ENCODE data around the gene SPACA9.

The SPACA9 gene

GRCh38 chr9:132923346-132923902 is 44.7 kb downstream of the SPACA9 start:
- no peak overlapping the region for H3K27ac Mint-ChIP-seq
- H3K4me3 Mint-ChIP-seq: no peak overlapping the region
- H3K36me3 Mint-ChIP-seq (ENCODE audit: low read depth): peaks cover 31% of the 10 kb centered on the region
- no peaks in the 10 kb centered on the region for H3K4me1 Mint-ChIP-seq (ENCODE audit: low read depth)
- no peaks in the 10 kb centered on the region for H3K27me3 Mint-ChIP-seq (ENCODE audit: low read depth)
- H3K9me3 Mint-ChIP-seq: no peaks in the 10 kb centered on the region

- Mint-ChIP-seq H3K27ac (no peak overlapping the region), H3K9me3 (no peaks in the 10 kb centered on the region), H3K27me3 (ENCODE audit: low read depth) (no peaks in the 10 kb centered on the region), H3K4me1 (ENCODE audit: low read depth) (no peaks in the 10 kb centered on the region), H3K4me3 (no peak overlapping the region), H3K36me3 (ENCODE audit: low read depth) (peaks cover 21% of the 10 kb centered on the region)
Measured at GRCh38 chr9:132927704-132928103, 49.0 kb downstream of the SPACA9 start.

DNA sequence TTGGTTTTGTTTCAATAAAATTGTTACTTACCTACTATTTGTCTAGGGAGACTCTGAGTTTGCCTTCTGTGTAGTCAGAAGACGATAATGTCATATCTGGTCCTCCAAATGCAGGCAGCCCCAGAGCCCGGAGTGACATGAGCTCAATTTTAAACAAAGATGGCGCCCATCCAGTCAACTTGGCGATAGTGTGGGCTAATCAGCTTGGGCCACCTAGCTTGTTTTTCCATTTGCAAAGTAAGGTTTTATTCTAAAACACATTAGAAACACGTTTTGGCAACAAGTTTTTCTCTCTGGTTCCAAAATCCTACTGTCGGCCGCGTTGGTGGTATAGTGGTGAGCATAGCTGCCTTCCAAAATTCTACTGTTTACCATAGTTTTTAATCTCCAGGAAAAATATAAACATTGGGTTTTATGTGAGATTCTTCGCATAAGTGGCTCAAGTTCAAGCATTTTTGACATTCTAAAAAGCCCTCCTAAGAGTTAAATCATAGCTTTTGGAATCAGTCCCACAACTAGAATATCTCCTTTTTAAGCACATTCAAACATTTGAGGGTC is 52.6 kb downstream of the SPACA9 start:
- Mint-ChIP-seq H3K27ac (no peak overlapping the region), H3K4me1 (ENCODE audit: low read depth) (peaks cover 1% of the 10 kb centered on the region), H3K36me3 (ENCODE audit: low read depth) (peaks cover 18% of the 10 kb centered on the region), H3K4me3 (no peak overlapping the region), H3K27me3 (ENCODE audit: low read depth) (no peaks in the 10 kb centered on the region), H3K9me3 (no peaks in the 10 kb centered on the region)

DNA sequence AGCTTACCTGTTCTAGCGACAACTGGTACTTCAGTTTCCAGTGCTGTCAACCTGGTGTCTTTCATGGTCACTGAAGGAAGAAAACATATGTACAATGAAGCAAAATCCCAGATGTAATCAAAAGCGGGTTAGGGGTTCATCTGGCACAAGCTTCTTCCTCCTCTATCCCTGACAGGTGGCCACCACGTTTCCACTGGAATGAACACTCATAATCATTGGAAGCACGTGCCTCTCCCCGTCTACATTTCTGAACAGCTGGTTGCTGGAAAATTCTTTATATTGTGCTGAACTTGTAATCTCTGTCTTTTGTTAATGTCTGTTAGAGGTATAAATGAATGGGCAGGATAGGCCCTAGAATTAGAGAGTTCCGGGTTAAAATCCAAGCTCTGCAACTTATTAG is 56.3 kb downstream of the SPACA9 start:
- Mint-ChIP-seq H3K27me3 (ENCODE audit: low read depth) (no peaks in the 10 kb centered on the region), H3K4me3 (no peak overlapping the region), H3K36me3 (ENCODE audit: low read depth) (peaks cover 8% of the 10 kb centered on the region), H3K4me1 (ENCODE audit: low read depth) (peaks cover 1% of the 10 kb centered on the region), H3K27ac (no peak overlapping the region), H3K9me3 (no peaks in the 10 kb centered on the region)

GRCh38 chr9:132937463-132937901 is 58.8 kb downstream of the SPACA9 start:
- Mint-ChIP-seq H3K9me3 (no peaks in the 10 kb centered on the region), H3K4me3 (no peak overlapping the region), H3K27ac (no peak overlapping the region), H3K27me3 (ENCODE audit: low read depth) (no peaks in the 10 kb centered on the region), H3K36me3 (ENCODE audit: low read depth) (peaks cover 8% of the 10 kb centered on the region), H3K4me1 (ENCODE audit: low read depth) (peaks cover 3% of the 10 kb centered on the region)

DNA sequence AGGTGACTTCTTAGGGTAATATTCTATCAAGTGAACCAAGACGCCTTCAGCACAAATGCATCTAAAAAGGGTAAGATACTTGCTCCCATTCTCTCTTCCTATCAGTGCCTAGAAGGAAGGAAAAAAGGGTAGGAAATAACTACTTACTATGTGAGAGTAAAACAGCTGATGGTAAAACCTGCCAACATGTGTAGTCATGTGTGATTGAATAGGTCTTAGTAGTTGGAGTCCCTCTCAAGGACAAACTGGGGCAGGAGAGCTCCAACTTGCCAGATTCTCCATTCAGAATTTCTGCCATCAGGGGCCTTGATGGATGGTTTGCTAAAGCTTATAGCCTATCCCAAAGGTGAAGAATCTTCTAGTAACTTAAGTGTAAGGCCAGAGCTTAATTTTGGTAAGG is 60.5 kb downstream of the SPACA9 start:
- Mint-ChIP-seq H3K36me3 (ENCODE audit: low read depth) (no peaks in the 10 kb centered on the region), H3K27me3 (ENCODE audit: low read depth) (no peaks in the 10 kb centered on the region), H3K9me3 (no peaks in the 10 kb centered on the region), H3K27ac (no peak overlapping the region), H3K4me1 (ENCODE audit: low read depth) (peaks cover 9% of the 10 kb centered on the region), H3K4me3 (no peak overlapping the region)

Data from T-helper 1 cell treated with Interleukin-12 subunit alpha and Interleukin-12 subunit beta and Interleukin-4 antibody, amounts not matched to agents 30 μg/mL and 1 μg/mL, for 36 hours (primary cell).